ENCODE measurements around the gene CFAP97D1.

- TF ChIP-seq, protein P1, sequence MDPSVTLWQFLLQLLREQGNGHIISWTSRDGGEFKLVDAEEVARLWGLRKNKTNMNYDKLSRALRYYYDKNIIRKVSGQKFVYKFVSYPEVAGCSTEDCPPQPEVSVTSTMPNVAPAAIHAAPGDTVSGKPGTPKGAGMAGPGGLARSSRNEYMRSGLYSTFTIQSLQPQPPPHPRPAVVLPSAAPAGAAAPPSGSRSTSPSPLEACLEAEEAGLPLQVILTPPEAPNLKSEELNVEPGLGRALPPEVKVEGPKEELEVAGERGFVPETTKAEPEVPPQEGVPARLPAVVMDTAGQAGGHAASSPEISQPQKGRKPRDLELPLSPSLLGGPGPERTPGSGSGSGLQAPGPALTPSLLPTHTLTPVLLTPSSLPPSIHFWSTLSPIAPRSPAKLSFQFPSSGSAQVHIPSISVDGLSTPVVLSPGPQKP (IDR thresholded peaks at IDR 0.05; ENCODE audit: low read depth, low read length): no peak
- TF ChIP-seq HDAC2 (IDR thresholded peaks at IDR 0.05) (no peak), ATF3 (IDR thresholded peaks at IDR 0.05; ENCODE audit: borderline replicate concordance, extremely low read depth, low read depth, low read length) (no peak), POLR2AphosphoS5 (IDR thresholded peaks at IDR 0.05; ENCODE audit: low read length) (no peak), POLR2A (IDR thresholded peaks at IDR 0.05; ENCODE audit: low read depth, low read length) (no peak)
Measured at GRCh38 chr17:43750153-43750552, 30.1 kb upstream of the CFAP97D1 start.

Data from GM12878 (cell line).